HG02588 (cell line): ENCODE data around the gene APOL2.
"Not testable (repeated sequence)": the region's sequence is repeated elsewhere in the genome, so short reads cannot be mapped to it uniquely, and the experiment has no call there.

Experiments used
- ATAC-seq: cut with Tn5 transposase; IDR thresholded peaks from one replicate; pipeline ENCODE4 v1.9.1; 2021; ENCODE audit warnings: mild to moderate bottlenecking, moderate library complexity; ENCODE audit not compliant: unreplicated experiment

APOL2 gene

GRCh38 chr22:36263886-36264664 is 24.7 kb upstream of the APOL2 start:
- not testable (repeated sequence) for ATAC-seq

- not testable (repeated sequence) for ATAC-seq
Observed at GRCh38 chr22:36263216-36263673, 23.9 kb upstream of the APOL2 start.

DNA sequence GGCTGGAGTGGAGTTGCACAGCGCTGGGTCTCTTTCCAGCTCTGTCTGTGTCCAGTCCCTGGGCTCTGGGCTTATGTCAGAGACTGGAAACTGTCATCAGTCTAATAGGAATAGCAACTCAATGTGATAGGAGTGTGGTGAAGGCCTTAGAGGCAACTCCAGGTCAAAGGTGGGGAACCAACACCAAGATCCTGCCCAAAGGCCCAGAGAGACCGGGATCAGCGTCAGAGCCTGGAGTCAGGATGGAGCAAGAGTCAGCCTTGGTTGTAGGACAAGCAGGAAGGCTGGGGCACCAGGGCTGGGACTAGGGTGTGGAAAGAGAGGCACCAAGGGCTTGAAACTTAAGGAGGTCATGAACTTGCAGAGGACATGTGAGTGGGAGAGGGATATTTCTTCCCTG is 23.0 kb upstream of the APOL2 start:
- ATAC-seq: not testable (repeated sequence)

DNA sequence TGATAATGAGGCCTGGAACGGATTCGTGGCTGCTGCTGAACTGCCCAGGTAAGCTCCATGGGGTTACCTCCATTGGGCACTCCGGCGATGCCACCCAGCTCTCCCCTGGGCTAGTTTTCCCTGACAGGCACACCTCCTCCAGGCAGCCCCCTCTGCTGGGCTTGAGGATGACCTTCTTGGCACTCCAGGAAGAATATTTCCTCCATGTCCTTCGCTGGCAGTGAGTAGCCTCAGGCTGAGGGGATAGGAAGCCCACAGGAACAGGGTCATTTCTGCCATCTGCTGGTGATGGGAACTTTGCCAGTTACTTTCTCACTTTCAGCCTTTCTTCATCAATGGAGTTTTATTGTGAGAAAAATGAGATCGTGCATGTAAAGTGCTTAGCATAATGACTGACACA is 22.3 kb upstream of the APOL2 start:
- ATAC-seq: not testable (repeated sequence)

- ATAC-seq: no peak
Observed at GRCh38 chr22:36259615-36260300, 20.4 kb upstream of the APOL2 start.

DNA sequence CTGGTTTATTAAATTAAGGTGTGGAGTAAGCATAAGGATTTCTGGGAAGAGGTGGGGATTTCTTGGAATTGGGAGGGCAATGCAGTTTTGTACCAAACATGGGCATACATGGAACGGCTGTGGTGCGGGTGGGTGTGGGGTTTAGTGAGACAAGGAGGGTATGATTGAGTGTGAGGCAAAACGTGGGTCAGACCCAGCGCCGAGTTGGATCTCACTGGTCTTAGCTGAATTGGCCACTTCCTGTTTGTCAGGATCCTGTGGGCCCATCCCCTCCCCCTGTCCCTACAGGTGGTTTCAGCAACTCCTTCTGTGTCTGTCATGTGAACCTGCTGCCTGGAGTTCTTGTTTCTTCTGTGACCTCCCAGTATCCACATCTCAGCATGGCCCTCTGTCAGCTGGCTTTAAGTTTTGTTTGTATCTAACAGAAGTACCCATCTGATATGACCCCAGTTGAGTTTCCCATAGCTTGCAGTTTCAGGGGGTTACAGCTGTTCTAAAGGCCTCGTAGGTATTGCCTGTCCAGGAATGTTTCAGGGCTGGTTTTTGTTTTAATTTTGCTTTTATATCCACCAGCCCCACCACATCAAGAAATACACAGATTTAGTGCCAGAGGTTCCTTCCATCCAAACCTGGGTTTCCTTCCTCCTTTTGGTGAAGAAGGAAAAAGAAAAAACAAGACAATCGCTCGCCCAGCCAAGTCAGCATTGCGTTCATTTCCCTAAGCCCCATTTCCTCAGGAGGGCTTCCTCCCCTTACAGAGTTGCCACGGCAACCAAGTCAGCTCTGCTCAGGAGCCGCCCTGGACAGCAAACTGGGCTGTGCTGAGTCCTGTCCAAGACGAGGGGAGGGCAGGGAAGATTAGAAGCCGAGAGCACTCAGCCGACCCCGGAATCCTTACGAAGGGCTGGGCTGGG is 19.6 kb upstream of the APOL2 start:
- ATAC-seq: no peak

DNA sequence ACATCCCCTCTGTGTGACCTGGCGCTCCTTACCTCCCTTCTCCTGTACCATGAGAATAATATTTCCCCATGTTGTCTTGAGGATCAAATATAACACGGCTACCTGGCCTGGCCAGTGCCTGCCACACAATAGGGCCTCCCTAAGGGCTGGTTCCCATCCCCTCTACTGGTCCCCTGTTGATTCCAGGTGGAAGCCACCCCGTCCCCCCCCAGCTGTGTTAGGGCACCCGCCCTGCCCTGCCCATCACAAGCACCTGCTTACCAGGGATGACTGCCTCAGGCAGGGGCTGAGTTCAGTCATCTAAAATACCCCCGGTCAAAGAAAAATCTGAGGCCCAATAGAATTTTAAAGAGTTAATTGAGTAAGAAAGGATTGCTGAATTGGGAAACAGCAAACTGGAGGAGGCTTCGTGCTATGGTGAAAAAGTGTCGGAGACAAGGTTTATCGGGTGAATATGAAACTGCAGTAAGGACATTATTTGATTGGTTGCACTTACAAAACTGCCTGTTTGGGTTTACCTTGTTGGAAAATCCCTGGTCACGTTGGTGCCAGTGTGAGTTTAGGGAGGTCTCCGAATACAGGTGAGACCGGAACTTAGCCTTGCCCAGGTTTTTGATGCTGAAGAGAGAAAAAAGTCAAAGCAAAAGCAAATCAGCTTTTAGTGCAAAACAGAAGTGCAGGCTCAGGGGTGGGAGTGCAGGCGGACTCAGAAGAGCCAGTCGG is 18.8 kb upstream of the APOL2 start:
- no peak for ATAC-seq

GRCh38 chr22:36257308-36257707 is 18.0 kb upstream of the APOL2 start:
- no peak for ATAC-seq

DNA sequence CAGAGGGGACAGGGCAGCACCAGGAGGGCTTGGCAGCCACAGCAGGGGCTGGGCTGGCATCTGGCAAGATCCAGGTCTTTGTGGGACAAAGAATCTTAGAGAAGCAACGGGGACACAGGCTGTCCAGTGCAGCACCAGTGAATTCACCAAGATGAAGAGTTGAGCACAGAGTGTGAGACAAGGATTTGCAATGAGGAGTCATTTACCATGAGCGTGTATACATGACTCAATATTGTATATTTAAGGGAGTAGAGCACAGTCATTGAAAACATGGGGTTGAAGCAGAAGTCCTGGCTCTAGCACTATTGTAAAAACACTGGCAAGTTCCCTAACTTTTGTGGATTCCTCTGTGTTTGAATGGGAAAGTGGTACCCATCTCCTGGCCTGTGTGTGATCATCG is 17.2 kb upstream of the APOL2 start:
- ATAC-seq: no peak

DNA sequence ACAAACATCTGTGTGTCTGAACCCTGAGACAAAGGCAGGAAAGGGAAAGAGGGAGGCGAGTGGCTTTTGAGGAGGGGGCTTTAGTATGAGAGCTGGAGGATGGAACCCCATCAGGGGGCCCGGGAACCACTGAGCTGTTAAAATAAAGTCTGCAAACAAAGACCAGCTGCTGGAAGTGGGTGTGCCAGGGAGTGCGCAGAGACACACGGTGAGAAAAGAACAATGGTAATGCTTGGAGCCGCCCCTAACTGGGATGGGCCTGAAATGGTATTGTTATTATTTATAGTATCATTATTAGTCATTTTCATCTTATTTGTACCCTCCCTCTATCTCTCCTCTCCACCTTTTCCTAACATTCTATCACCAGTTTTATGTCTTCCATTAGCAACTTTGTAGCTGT is 16.2 kb upstream of the APOL2 start:
- ATAC-seq: not testable (repeated sequence)

DNA sequence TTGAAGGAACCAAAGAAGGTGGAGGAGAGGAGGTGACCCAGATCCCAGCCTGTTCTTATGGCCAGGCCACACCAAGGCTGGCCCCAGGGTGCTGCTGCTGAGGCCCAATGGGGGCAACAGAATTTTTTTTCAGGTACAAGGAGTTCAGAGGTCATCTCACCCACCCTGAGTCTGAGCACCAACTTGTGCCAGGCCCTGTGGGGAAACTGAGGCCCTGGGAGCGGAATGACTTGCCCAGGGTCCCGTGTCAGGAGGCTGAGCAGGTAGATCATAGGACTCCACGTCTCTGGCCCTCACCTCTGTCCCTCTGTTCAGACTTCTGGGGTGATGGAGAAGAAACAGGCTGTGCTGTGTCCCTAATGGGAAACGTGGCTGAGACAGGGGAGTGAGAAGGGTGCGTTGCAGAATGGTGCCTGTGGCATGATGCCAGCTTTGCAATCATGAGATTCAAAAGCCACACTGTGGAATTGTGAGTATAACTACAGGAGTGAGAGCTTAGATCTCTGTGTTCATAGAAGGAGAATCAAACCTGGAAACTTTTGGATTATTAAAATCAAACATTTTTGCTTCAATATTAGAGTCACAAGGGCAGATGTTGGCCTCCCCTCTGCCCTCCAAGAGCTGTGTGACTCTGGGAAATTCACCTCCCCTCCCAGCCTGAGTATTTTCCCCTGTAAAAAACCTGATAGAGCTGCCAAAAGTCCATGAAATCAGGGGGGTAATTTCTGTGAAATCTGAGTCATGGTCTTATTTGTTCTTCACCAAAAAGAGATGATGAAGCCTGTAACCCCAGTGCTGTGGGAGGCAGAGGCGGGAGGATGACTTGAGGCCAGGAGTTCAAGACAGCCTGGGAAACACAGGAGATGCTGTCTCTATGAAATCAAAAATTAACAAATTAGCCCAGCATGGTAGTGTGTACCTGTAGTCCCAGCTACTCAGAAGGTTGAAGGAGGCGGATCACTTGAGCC is 14.5 kb upstream of the APOL2 start:
- ATAC-seq: no peak

DNA sequence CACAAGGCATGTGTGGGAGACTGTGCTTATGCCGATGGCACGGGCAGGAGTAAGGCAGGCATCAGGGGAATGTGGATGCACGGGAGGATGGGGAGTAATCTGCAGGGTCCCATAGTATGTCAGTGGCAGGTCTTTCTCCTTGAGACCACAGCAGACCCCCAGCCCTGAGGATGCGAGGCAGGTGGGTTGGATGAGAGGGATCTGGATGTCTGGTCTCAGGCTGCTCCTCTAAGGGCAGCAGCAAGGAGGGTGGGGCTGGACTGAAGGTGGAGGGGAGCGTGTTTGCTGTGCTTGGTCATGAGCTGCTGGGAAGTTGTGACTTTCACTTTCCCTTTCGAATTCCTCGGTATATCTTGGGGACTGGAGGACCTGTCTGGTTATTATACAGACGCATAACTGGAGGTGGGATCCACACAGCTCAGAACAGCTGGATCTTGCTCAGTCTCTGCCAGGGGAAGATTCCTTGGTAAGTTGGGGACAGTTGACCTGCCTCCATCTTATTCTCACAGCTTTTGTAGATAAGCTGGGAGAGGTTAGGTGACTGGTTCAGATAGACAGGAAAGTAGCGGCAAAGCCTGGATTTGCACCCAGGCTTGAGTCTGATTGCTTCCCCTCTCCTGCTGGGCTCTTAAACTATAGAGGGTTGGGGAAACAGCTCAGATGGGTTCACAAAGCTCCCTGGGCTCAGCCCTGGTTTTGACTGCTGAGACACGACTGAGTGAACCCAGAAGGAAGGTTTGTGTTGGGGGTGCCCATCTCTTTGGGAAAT is 13.6 kb upstream of the APOL2 start, which contains the start of gene APOL1:
Gene APOL1, plus strand, starts transcription at position 380 of the 769 bp plus-strand sequence. CDS start 1,823 bp downstream, outside the sequence.
- no peak for ATAC-seq

GRCh38 chr22:36251979-36252608 is 12.8 kb upstream of the APOL2 start:
- ATAC-seq: not testable (repeated sequence)

DNA sequence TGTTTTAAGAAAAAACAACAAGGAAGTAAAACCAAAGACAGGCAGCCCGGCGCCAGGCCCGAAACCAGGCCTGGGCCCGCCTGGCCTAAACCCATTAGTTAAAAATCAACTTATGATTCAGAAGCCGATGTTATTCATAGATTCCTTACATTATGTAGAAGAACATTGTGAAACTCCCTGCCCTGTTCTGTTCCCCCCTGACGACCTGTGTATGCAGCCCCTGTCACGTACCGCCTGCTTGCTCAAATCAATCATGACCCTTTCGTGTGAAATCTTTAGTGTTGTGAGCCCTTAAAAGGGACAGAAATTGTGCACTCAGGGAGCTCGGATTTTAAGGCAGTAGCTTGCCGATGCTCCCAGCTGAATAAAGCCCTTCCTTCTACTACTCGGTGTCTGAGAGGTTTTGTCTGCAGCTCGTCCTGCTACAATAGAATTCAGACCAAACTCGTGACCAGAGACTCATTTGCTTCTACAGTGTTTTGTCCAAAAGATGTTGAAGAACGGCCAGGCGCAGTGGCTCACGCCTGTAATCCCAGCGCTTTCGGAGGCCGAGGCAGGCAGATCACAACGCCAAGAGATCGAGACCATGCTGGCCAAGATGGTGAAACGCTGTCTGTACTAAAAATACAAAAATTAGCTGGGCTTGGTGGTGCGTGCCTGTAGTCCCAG is 11.1 kb upstream of the APOL2 start:
- ATAC-seq: not testable (repeated sequence)

GRCh38 chr22:36249160-36249559 is 9.8 kb upstream of the APOL2 start:
- ATAC-seq: no peak

GRCh38 chr22:36247955-36248354 is 8.6 kb upstream of the APOL2 start:
- no peak for ATAC-seq

DNA sequence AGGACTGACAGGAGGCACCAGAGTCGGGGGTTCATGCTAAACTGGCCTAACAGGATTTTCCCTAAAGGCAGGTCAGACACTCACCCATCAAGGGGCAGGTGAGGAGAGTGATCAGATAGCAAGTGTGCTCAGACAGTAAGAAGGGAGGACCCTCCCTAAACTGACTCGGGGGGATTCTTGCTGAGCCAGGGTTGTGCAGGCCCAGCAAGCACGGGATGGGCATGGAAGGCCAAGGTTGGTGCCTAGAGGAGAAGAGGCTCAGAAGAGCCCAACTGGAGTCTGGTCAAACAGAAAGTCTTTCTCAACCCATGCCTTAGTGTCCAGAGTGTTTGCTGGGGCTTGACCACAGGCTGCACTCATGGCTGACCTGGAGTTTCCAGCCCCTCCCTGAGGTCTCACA is 7.4 kb upstream of the APOL2 start:
- ATAC-seq: no peak
